Astrocyte (in vitro differentiated cells and primary cell): ENCODE data around the gene ERGIC3.

Experiments used
- CTCF ChIP-seq: IDR thresholded peaks from 2 replicates; pipeline ENCODE4 v1.5.1; 2011; ENCODE audit warnings: low read depth, mild to moderate bottlenecking, inconsistent platforms, low read length, moderate library complexity; ENCODE audit not compliant: insufficient read depth
- EZH2 ChIP-seq: IDR thresholded peaks from 2 replicates; pipeline ENCODE4 v1.6.1; 2012; ENCODE audit warnings: mild to moderate bottlenecking, low read length, inconsistent platforms; ENCODE audit not compliant: insufficient read depth

GRCh38 chr20:35541118-35541782, 628 bp upstream of the ERGIC3 start:
- TF ChIP-seq CTCF (no peak), EZH2 (no peak)
